NOMO-1 (cell line): ENCODE results near the gene SLC35G6.

ENCODE experiments used
- DNase-seq, 2 experiments: peaks; one replicate each; lab custom pipeline; 2025; ENCODE audit not compliant: unreplicated experiment in 2 of 2; lab: John Stamatoyannopoulos, UW

The SLC35G6 gene

DNA sequence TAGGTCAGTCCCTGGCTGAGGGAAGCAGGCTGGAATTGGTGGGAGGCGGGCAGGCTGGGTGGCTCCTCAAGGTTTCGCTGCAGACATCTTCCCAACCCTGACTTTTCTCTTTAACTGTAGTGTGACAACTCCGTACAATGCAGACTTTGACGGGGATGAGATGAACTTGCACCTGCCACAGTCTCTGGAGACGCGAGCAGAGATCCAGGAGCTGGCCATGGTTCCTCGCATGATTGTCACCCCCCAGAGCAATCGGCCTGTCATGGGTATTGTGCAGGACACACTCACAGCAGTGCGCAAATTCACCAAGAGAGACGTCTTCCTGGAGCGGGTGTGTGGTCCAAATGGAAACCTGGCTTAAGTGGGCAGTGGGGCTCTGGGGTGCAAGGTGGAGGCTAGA, 17.9 kb downstream of the SLC35G6 start:
- no peak for DNase-seq

DNA sequence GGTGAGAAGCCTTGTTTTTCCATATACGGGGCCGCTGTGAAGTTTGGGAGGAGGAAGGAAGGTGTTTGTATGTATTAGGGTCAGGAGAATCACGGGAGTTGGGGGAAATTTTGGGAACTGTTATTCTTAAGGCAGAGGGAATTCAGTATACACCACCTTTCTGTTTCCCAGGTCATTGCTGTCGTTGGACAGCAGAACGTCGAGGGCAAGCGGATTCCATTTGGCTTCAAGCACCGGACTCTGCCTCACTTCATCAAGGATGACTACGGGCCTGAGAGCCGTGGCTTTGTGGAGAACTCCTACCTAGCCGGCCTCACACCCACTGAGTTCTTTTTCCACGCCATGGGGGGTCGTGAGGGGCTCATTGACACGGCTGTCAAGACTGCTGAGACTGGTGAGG, 20.5 kb downstream of the SLC35G6 start:
- no peak for DNase-seq

DNA sequence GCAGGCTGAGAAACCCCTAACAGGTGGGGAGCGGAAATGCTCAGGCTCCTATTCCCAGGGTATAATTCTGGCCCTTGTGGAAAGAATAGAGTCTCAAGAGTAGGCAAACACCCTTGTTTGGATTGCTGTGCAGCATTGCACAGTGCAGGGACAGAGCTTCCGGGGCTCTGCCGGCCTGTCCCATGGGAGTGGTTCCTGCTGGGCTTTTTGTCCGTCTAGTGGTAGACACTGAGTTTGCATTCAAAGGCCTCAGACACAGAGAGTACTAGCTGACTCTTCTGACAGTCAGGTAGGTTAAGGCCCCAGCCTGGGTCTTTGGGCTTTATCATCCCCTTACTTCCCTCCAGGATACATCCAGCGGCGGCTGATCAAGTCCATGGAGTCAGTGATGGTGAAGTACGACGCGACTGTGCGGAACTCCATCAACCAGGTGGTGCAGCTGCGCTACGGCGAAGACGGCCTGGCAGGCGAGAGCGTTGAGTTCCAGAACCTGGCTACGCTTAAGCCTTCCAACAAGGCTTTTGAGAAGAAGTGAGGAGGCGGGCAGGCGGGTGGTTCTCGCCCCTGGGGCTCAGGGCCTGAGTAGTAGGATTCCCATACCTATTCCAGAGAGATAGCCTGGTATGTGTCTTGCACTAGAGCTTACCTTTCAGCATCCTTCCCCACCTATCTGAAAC, 21.1 kb downstream of the SLC35G6 start:
- no peak for DNase-seq

DNA sequence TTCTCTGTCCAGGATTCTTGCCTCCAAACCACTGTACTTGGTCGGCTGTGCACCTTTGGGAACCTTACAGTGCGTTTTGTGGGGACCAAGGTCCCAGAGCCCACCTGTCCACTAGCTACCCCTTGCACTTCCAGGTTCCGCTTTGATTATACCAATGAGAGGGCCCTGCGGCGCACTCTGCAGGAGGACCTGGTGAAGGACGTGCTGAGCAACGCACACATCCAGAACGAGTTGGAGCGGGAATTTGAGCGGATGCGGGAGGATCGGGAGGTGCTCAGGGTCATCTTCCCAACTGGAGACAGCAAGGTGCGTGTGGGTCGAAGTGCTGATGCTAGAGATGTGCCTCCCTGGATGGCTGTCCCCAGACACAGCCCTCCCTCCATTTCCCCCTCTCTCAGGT, 21.7 kb downstream of the SLC35G6 start:
- DNase-seq, result no peak

DNA sequence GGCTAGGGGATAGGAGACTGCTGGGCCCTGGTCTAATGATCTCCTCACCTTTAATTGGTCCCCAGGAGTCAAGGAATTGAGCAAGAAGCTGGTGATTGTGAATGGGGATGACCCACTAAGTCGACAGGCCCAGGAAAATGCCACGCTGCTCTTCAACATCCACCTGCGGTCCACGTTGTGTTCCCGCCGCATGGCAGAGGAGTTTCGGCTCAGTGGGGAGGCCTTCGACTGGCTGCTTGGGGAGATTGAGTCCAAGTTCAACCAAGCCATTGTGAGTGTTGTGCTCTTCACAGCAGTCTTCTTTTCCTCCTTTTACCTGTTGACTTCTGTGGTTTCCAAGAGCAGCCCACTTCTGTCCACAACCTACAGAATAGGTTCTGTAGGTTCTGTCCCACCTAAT, 22.3 kb downstream of the SLC35G6 start:
- no peak for DNase-seq

DNA sequence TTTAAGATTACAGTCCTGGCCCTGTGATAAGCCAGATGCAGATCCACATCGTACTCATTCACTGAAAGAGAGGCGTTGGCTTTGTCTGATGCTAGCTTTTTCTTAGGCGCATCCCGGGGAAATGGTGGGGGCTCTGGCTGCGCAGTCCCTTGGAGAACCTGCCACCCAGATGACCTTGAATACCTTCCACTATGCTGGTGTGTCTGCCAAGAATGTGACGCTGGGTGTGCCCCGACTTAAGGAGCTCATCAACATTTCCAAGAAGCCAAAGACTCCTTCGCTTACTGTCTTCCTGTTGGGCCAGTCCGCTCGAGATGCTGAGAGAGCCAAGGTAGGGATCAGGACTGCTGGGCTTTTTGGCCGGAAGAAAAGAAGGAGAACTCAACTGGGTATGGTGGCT, 26.9 kb downstream of the SLC35G6 start:
- no peak for DNase-seq

DNA sequence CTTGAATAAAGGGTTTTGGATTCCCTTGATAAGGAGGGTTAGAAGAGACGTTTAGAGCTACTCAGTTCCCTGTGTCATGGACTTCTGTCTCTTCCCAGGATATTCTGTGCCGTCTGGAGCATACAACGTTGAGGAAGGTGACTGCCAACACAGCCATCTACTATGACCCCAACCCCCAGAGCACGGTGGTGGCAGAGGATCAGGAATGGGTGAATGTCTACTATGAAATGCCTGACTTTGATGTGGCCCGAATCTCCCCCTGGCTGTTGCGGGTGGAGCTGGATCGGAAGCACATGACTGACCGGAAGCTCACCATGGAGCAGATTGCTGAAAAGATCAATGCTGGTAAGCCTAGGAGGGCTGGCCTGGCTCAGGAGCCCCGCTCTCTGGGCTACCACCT, 27.6 kb downstream of the SLC35G6 start:
- no peak for DNase-seq

DNA sequence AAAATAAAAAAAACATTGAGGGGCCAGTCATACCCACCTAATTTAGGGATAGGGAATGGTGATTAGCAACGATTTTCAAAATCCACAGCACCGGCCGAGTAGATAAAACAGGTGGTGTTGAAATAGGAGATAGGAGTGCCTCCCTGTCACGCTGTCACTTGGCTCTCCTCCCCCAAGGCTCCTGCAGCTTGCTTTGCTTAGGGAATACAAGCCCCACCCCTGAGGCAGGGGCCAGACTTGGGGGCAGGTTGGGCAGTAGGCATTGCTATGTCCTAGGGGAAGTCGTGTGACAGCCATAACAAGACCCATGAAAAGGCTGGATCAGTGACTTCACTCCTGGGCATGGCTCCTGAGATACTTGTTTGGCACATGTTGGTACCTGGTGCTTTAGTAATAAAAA, 28.7 kb downstream of the SLC35G6 start:
- no peak for DNase-seq

DNA sequence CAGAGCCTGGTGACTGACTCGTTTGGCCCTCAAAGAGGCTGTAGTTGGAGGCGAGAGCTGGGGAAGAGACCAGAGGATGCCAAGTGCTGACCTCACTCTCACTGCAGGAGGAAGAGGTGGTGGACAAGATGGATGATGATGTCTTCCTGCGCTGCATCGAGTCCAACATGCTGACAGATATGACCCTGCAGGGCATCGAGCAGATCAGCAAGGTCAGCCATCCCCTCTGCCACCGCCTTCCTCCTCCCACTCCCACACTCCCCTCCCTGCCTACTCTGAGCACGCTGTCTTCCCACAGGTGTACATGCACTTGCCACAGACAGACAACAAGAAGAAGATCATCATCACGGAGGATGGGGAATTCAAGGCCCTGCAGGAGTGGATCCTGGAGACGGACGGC, 29.9 kb downstream of the SLC35G6 start:
- no peak for DNase-seq

DNA sequence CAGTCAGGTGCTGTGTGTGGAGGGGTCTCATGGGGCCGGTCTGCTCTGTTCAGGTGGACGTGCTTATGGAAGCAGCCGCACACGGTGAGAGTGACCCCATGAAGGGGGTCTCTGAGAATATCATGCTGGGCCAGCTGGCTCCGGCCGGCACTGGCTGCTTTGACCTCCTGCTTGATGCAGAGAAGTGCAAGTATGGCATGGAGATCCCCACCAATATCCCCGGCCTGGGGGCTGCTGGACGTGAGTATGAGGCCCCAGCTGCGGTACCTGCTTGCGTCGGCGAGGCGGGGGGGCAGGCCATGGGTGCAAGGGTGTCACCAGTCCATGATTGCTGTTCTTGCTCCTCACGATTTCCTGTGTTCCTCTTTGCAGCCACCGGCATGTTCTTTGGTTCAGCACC, 30.9 kb downstream of the SLC35G6 start:
- no peak for DNase-seq

DNA sequence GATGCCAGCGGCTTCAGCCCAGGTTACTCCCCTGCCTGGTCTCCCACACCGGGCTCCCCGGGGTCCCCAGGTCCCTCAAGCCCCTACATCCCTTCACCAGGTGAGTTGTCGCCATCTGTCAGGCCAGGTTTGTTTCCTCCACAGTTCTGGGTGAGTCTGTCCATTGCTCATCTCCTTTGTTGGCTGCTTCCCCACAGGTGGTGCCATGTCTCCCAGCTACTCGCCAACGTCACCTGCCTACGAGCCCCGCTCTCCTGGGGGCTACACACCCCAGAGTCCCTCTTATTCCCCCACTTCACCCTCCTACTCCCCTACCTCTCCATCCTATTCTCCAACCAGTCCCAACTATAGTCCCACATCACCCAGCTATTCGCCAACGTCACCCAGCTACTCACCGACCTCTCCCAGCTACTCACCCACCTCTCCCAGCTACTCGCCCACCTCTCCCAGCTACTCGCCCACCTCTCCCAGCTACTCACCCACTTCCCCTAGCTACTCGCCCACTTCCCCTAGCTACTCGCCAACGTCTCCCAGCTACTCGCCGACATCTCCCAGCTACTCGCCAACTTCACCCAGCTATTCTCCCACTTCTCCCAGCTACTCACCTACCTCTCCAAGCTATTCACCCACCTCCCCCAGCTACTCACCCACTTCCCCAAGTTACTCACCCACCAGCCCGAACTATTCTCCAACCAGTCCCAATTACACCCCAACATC, 31.7 kb downstream of the SLC35G6 start:
- no peak for DNase-seq

DNA sequence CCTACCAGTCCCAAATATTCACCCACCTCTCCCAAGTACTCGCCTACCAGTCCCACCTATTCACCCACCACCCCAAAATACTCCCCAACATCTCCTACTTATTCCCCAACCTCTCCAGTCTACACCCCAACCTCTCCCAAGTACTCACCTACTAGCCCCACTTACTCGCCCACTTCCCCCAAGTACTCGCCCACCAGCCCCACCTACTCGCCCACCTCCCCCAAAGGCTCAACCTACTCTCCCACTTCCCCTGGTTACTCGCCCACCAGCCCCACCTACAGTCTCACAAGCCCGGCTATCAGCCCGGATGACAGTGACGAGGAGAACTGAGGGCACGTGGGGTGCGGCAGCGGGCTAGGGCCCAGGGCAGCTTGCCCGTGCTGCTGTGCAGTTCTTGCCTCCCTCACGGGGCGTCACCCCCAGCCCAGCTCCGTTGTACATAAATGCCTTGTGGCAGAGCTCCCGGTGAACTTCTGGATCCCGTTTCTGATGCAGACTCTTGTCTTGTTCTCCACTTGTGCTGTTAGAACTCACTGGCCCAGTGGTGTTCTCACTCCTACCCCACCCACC, 32.7 kb downstream of the SLC35G6 start:
- DNase-seq, result no peak

DNA sequence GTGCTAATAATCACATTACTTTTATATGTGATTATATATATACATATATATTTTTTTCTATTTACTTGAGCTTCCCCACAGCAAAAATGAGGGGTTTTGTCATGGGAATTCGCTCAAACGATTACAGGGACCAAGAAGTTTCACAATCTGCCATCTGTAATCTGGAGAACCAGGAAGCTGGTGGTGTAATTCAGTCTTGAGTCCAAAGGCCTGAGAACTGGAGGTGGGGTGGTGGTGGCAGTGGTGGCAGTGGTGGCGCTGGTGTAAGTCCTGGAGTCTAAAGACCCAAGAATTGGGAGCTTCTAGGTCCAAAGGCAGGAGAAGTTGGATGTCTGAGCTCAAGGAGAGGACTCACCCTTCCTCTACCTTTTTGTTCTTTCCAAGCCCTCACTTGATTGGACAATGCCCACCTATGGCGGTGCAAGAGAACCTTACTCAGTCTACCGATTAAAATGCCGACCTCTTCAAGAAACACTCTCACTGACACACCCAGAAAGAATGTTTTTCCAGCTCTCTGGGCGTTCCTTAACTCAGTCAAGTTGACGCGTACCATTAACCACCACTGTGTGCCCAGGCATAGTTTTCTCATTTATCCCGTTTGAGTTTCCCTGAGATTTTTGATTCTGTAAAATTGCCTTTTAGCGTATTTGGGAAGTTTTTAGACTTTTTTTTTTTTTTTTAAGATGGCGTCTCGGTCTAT, 34.8 kb downstream of the SLC35G6 start:
- DNase-seq, result peak; percentile 4 to 22

DNA sequence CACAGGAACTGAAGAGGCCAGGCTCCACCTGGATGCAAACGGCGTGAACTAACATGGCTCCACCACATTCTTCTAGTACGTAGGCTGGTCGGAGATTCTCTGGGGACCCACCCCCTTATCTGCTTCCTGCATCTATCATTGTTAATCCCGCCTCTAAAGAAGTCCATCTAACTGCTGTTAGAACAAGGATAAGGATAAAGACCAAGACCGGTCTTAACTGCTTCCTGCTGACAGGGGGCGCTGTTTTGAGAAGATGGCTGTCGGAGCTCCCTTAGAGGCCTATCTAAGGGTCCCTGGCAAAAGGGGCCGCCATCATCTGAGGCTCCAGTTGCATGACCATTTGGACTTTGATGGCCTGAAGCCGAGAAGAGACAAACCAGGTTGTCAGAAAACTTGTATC, 41.8 kb downstream of the SLC35G6 start:
- peak in 1 of 2 experiments; percentile 20 for DNase-seq

DNA sequence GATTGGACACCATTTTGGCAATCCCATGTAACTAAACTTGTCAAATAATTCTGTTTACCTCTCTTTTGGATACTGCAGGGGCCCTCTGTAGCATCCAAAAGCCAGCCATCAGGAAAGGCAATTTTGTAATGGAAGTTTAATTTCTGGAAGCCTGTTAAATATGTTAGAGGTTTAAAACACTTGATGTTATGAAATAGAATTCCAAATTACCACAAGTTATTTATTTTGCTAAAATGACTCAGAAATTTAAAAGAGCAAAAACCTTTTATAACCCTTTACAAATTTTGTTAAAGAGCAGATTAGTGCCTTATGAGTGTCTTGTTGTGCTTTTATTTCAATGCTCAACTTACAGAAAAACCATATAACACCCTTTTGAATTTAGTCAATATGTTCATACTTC, 47.6 kb downstream of the SLC35G6 start:
- DNase-seq, result no peak

DNA sequence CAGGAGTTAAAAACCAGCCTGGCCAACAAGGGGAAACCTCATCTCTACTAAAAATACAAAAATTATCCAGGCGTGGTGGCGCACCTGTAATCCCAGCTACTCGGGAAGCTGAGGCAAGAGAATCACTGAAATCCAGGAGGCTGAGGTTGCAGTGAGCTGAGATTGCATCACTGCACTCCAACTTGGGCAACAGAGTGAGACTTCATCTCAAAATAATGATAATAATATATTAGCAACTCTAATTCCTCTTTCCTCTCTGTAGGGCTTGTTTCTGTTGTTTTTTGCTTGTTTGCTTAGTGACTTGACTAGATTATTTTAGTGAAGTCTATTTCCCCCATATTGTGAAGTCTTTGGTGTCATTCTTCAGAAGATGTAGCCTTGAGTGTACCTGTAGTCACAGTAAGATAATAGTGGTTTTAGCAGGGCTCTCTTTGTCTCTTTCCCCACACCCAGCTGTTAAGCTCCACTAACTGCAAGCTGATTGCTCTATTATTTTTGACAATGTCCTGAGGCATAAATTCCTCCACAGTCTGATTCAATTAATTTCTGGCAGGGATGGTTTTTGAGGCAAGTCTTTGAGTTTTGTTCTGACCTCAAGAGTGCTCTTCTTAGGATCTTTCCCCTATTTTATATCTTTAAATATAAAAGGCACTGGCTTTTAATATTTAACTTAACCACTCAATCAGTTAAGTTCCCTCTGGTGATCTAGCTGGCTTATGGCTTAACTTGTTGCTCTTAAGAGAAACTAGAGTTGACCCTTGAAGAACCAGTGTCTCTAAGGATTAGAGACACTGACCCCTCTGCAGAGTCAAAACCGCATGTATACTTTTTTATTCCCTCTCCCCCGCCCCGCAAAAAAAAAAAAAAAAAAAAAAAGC, 49.0 kb downstream of the SLC35G6 start:
- DNase-seq, result no peak
